HepG2 (cell line): Measurements from ENCODE around the gene LZTR1. TPM values are rescaled to one million over a fixed set of nuclear protein-coding genes. Genes with fewer than 3 reads are reported as not detected.
A peak's percentile ranks its signal among the peaks of the same experiment; 100 is the strongest.

Experiments used
- ATAC-seq: fragments of 200-7000 bp; cut with Tn5 transposase; 3 replicates; pipeline ENCODE4 v1.9.1; 2020; ENCODE audit warnings: mild to moderate bottlenecking, moderate library complexity
- BruUV-seq: library from RNA; stranded (reverse); fragments of 400-500 nt; replicated peaks from 2 replicates; lab custom pipeline; 2021; lab: Mats Ljungman, UMichigan
- CTCF ChIA-PET: fragments of 300-600 bp; formaldehyde crosslinking; extraction: SDS; loops from one replicate; lab custom pipeline; 2021; ENCODE audit warnings: low total read pairs, inconsistent platforms, low intra/inter-chr PET ratio; lab: Yijun Ruan, JAX
- POLR2A ChIA-PET: fragments of 350-600 bp; sonication (Branson Sonifier 250); formaldehyde crosslinking; loops from one replicate; lab custom pipeline; 2020; ENCODE audit warnings: antibody characterized with exemption, inconsistent platforms; lab: Yijun Ruan, JAX
- DNase-seq: peaks from one replicate; pipeline ENCODE4 v3.0.0-alpha.2; 2015; ENCODE audit warnings: low spot score
- FAIRE-seq: peaks from 3 replicates; lab custom pipeline; 2011; peaks lifted over from hg19 to GRCh38; lab: Jason Lieb, UNC
- H2AFZ ChIP-seq: one replicate; pipeline ENCODE4 v1.6.1; 2011; ENCODE audit warnings: low read length, inconsistent platforms
- H3K27ac ChIP-seq: fragments of 300-600 bp; 3 replicates; pipeline ENCODE4 v1.8.0; 2011; ENCODE audit warnings: mixed run types, mild to moderate bottlenecking, mixed read lengths, low read length, inconsistent platforms; ENCODE audit not compliant: insufficient read depth; ENCODE audit errors: extremely low read length
- H3K27me3 ChIP-seq, 2 experiments: fragments of 200-600 bp in 1 of 2; 2 replicates in 1 of 2; 3 replicates in 1 of 2; pipeline versions ENCODE4 v1.6.0 to v1.8.0; 2011; ENCODE audit warnings: low read length in 2 of 2, mild to moderate bottlenecking in 2 of 2, moderate library complexity in 2 of 2, inconsistent platforms in 1 of 2; ENCODE audit not compliant: insufficient read depth in 2 of 2, control insufficient read depth in 1 of 2
- H3K36me3 ChIP-seq, 2 experiments: fragments of 200-600 bp in 1 of 2; replicated peaks in 1 of 2; 2 replicates in 1 of 2; 3 replicates in 1 of 2; pipeline versions ENCODE4 v1.5.1 to v1.8.0; 2011; ENCODE audit warnings: low read length in 2 of 2, inconsistent platforms in 1 of 2; ENCODE audit not compliant: insufficient read depth in 2 of 2, control insufficient read depth in 1 of 2
- H3K4me1 ChIP-seq: 2 replicates; pipeline ENCODE4 v1.5.1; 2012; ENCODE audit warnings: low read length, inconsistent platforms; ENCODE audit not compliant: insufficient read depth
- H3K4me2 ChIP-seq: 2 replicates; pipeline ENCODE4 v1.6.0; 2011; ENCODE audit warnings: low read depth, low read length, inconsistent platforms
- H3K4me3 ChIP-seq, 3 experiments: fragments of 200-600 bp in 1 of 3; sonication (generic), shearing (Covaris generic) in 1 of 3; replicated peaks in 1 of 3; 2 replicates each; pipeline ENCODE4 v1.5.1; 2011 to 2016; ENCODE audit warnings: low read length in 3 of 3, inconsistent platforms in 2 of 3, low read depth in 2 of 3, mild to moderate bottlenecking in 2 of 3, control low read depth in 1 of 3, mixed read lengths in 1 of 3; ENCODE audit not compliant: insufficient read depth in 1 of 3
- H3K79me2 ChIP-seq: one replicate; pipeline ENCODE4 v1.6.1; 2011; ENCODE audit warnings: low read length, inconsistent platforms; ENCODE audit not compliant: insufficient read depth
- H3K9ac ChIP-seq: 2 replicates; pipeline ENCODE4 v1.6.0; 2011; ENCODE audit warnings: mild to moderate bottlenecking, low read depth, low read length, inconsistent platforms; ENCODE audit not compliant: insufficient read depth
- H3K9me3 ChIP-seq: 2 replicates; pipeline ENCODE4 v1.5.1; 2012; ENCODE audit warnings: mild to moderate bottlenecking, low read length
- H4K20me1 ChIP-seq: 2 replicates; pipeline ENCODE4 v1.6.0; 2011; ENCODE audit warnings: inconsistent platforms, mild to moderate bottlenecking, low read length, moderate library complexity; ENCODE audit not compliant: insufficient read depth
- AHDC1 ChIP-seq: sonication (generic); formaldehyde crosslinking; IDR thresholded peaks from 2 replicates; pipeline ENCODE4 v1.5.1; 2020; ENCODE audit warnings: mild to moderate bottlenecking, missing genetic modification reagents, borderline replicate concordance
- GMEB1 ChIP-seq: sonication (generic); formaldehyde crosslinking; IDR thresholded peaks from 2 replicates; pipeline ENCODE4 v1.5.1; 2020; ENCODE audit warnings: missing genetic modification reagents, mild to moderate bottlenecking, borderline replicate concordance
- SOX13 ChIP-seq, 3 experiments: fragments of 450-650 bp in 1 of 3; sonication (generic) in 1 of 3; formaldehyde crosslinking in 1 of 3; IDR thresholded peaks in 2 of 3; conservative IDR thresholded peaks in 1 of 3; 2 replicates each; pipeline versions ENCODE4 v1.5.0 to v1.6.1; 2016 to 2020; ENCODE audit warnings: antibody characterized with exemption in 1 of 3, mild to moderate bottlenecking in 1 of 3, missing compliant biosample characterization in 1 of 3, missing genetic modification reagents in 1 of 3, moderate library complexity in 1 of 3
- TBX2 ChIP-seq: sonication (generic); formaldehyde crosslinking; IDR thresholded peaks from 2 replicates; pipeline ENCODE4 v1.5.0; 2020; ENCODE audit warnings: missing genetic modification reagents, mild to moderate bottlenecking, borderline replicate concordance
- TFDP2 ChIP-seq: sonication (generic); formaldehyde crosslinking; IDR thresholded peaks from 2 replicates; pipeline ENCODE4 v1.4.0; 2020; ENCODE audit warnings: missing genetic modification reagents
- ZNF547 ChIP-seq: sonication (generic); formaldehyde crosslinking; IDR thresholded peaks from 2 replicates; pipeline ENCODE4 v1.5.1; 2020; ENCODE audit warnings: mild to moderate bottlenecking, missing genetic modification reagents
- ZNF691 ChIP-seq: sonication (generic); formaldehyde crosslinking; IDR thresholded peaks from 2 replicates; pipeline ENCODE4 v1.4.0; 2020; ENCODE audit warnings: missing genetic modification reagents, low read depth, mild to moderate bottlenecking, borderline replicate concordance
- WGBS: methylation state at CpG from one replicate; pipeline ENCODE4 v1.1.6; 2017; ENCODE audit warnings: low lambda C conversion rate; 5-methylcytosine and 5-hydroxymethylcytosine counted together
- in situ Hi-C: cut with HindIII; loops from 2 replicates; pipeline ENCODE4 v1.10.0; 2017; ENCODE audit warnings: low pct_unique_long_range_greater_than_20kb; ENCODE audit not compliant: extremely low pct_ligation_motif_present
- intact Hi-C: fragments of 100-400 bp; cut with micrococcal nuclease; formaldehyde crosslinking; loops from one replicate; pipeline ENCODE4 v1.10.0; 2022; ENCODE audit not compliant: unreplicated experiment
- polyA plus RNA-seq, 8 experiments: library from polyadenylated mRNA; depleted of rRNA in 3 of 8; stranded (reverse) in 7 of 8; unstranded in 1 of 8; fragments of >200 nt; fragmentation: Illumina TruSeq in 4 of 8; extraction: Trizol in 4 of 8; gene quantifications; 2 replicates each; pipeline versions ENCODE4 v1.2.1 to v1.2.3, GENCODE V29; 2011 to 2016; ENCODE audit warnings: low read depth in 4 of 8, missing spikeins in 1 of 8, mixed read lengths in 1 of 8; ENCODE audit not compliant: insufficient read depth in 1 of 8
- total RNA-seq, 5 experiments: library from RNA; depleted of rRNA; stranded (reverse); fragments of >200 nt; fragmentation: Illumina TruSeq; extraction: Trizol; gene quantifications; 2 replicates each; pipeline ENCODE4 v1.2.3, GENCODE V29; 2016; ENCODE audit warnings: low read depth in 1 of 5

Gene LZTR1
- total and polyA plus RNA-seq, 2 of the 13 experiments (the other 11 are each of a cell fraction or from before 2014, with no cell fraction given) = 21.8 to 22.4 TPM

GRCh38 chr22:20951932-20952380, 30.1 kb upstream of the LZTR1 start (continued):
- TF ChIP-seq TFDP2 (CRISPR knock-in tag) = no peak

GRCh38 chr22:20952544-20953341, 29.4 kb upstream of the LZTR1 start:
- DNase-seq (peak; percentile 77), ATAC-seq (peak; percentile 21), FAIRE-seq (peak; percentile 66)
- peaks cover 1 to 13% of the 10 kb centered on the region in 2 experiments for H3K36me3 ChIP-seq
- 22% methylated on average over 13 of the region's 13 CpGs for WGBS
- peak overlapping the region; percentile 72 for H3K4me2 ChIP-seq
- ChIA-PET CTCF (interaction anchor here (0.6 kb wide), 1 partner anchor 9 kb away, joined by 3 read pairs; no protein-coding TSS in a partner anchor), POLR2A (interaction anchor here (0.7 to 5.0 kb wide), 6 partner anchors 11 to 67 kb away, joined by 3 to 14 read pairs (median 7); partner anchors contain the start of genes CRKL, LZTR1 and THAP7)
- peaks cover 81% of the 10 kb centered on the region for H3K79me2 ChIP-seq
- no peaks in the 10 kb centered on the region for H3K9me3 ChIP-seq
- no peaks in the 10 kb centered on the region; a peak in 1 of 5 replicates for H3K27me3 ChIP-seq
- H3K27ac ChIP-seq = peak overlapping the region; percentile 82
- peaks cover 17% of the 10 kb centered on the region for H4K20me1 ChIP-seq
- in situ Hi-C loops (loop anchor here (5.0 kb wide), 1 partner anchor 35 kb away; the partner anchor contains the start of gene CRKL), intact Hi-C loops (loop anchor here (1.0 to 10.0 kb wide), 2 partner anchors 35 to 178 kb away; partner anchors contain the start of genes CRKL and SERPIND1)
- peaks cover 88% of the 10 kb centered on the region for H3K4me1 ChIP-seq
- peak overlapping the region; percentile 58 for H3K9ac ChIP-seq
- no peak overlapping the region for H2AFZ ChIP-seq
- BruUV-seq = no TSS peak
- H3K4me3 ChIP-seq = peak overlapping the region in 2 of 3 experiments; percentile 8 to 19; a peak in 2 of 6 replicates
- TF ChIP-seq AHDC1 (0 out of 2 replicates have a peak, but pooled peaks have one; percentile 23), TBX2 (CRISPR knock-in tag) (peak; percentile 71; the same call in 1 of the 2 replicates), ZNF547 (CRISPR knock-in tag) (0 out of 2 replicates have a peak, but pooled peaks have one; percentile 33), ZNF691 (0 out of 2 replicates have a peak, but pooled peaks have one; percentile 35), GMEB1 (0 out of 2 replicates have a peak, but pooled peaks have one; percentile 27), SOX13 (IDR thresholded peaks at IDR 0.05) (0 out of 2 replicates have a peak, but pooled peaks have one; percentile 11), SOX13 (CRISPR knock-in tag; conservative IDR thresholded peaks at IDR 0.05 in 1 of 2, IDR thresholded peaks at IDR 0.05 in 1 of 2) (peak in 1 of 2 experiments; percentile 54; a peak in 1 of 4 replicates)
